AG04450 (cell line): Measurements from ENCODE around the gene THRB. TPM values are rescaled to one million over a fixed set of nuclear protein-coding genes. Genes with fewer than 3 reads are reported as not detected.

Source experiments
- CTCF ChIA-PET: fragments of 300-600, 350-600 bp; formaldehyde crosslinking; extraction: SDS; loops from one replicate; lab custom pipeline; 2022; ENCODE audit warnings: antibody characterized with exemption, inconsistent platforms; lab: Charles Lee
- POLR2A ChIA-PET: fragments of 350-600 bp; formaldehyde crosslinking; extraction: SDS; loops from one replicate; lab custom pipeline; 2021; ENCODE audit warnings: antibody characterized with exemption, inconsistent platforms; lab: Yijun Ruan, JAX
- DNase-seq: peaks from one replicate; pipeline ENCODE4 v3.0.0-alpha.2; 2011; ENCODE audit warnings: low read depth, low spot score
- H3K27ac ChIP-seq: one replicate; pipeline ENCODE4 v1.5.1; 2012; ENCODE audit warnings: low read depth, low read length, control low read depth
- H3K27me3 ChIP-seq: one replicate; pipeline ENCODE4 v1.6.0; 2012; ENCODE audit warnings: low read length; ENCODE audit not compliant: control insufficient read depth, insufficient read depth
- H3K4me3 ChIP-seq: 2 replicates; pipeline ENCODE4 v1.5.1; 2011; ENCODE audit warnings: mild to moderate bottlenecking, low read depth, low read length, control low read depth
- H3K9me3 ChIP-seq: 2 replicates; pipeline ENCODE4 v1.5.1; 2012; ENCODE audit warnings: low read length; ENCODE audit not compliant: control insufficient read depth, insufficient read depth
- polyA plus RNA-seq: library from polyadenylated mRNA; depleted of rRNA; stranded (reverse); fragments of >200 nt; gene quantifications from 2 replicates; pipeline ENCODE4 v1.2.3, GENCODE V29; 2011
- TF ChIP-seq, protein P1 (sequence below): IDR thresholded peaks from 2 replicates; pipeline ENCODE4 v1.5.1; 2011; ENCODE audit warnings: low read depth, low read length, control low read depth, inconsistent platforms

THRB gene
- polyA plus RNA-seq, 1 experiment = 0.02 TPM

DNA sequence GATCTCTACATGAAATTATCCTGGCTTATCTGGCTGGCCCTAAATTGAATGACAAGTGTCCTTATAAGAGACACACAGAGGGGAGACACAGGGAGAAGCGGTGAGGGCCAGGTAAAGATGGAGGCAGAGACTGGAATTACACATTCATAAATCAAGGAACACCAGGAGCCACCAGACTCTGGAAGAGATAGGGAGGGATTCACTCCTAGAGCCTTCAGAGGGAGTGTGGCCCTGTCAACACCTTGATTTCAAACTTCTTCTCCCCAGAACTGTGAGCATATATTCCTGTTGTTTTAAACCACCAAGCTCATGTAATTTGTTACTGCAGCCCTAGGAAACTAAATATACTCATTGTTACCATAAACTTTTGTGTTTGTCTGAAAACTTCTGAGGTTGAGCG is 193.7 kb downstream of the THRB start:
- TF ChIP-seq, protein P1, sequence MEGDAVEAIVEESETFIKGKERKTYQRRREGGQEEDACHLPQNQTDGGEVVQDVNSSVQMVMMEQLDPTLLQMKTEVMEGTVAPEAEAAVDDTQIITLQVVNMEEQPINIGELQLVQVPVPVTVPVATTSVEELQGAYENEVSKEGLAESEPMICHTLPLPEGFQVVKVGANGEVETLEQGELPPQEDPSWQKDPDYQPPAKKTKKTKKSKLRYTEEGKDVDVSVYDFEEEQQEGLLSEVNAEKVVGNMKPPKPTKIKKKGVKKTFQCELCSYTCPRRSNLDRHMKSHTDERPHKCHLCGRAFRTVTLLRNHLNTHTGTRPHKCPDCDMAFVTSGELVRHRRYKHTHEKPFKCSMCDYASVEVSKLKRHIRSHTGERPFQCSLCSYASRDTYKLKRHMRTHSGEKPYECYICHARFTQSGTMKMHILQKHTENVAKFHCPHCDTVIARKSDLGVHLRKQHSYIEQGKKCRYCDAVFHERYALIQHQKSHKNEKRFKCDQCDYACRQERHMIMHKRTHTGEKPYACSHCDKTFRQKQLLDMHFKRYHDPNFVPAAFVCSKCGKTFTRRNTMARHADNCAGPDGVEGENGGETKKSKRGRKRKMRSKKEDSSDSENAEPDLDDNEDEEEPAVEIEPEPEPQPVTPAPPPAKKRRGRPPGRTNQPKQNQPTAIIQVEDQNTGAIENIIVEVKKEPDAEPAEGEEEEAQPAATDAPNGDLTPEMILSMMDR = no peak
- Histone ChIP-seq H3K27me3 (no peaks in the 10 kb centered on the region), H3K27ac (no peak overlapping the region), H3K4me3 (no peak overlapping the region), H3K9me3 (no peaks in the 10 kb centered on the region)
- POLR2A ChIA-PET = no interaction called here
- no peak for DNase-seq
- CTCF ChIA-PET = no interaction called here

DNA sequence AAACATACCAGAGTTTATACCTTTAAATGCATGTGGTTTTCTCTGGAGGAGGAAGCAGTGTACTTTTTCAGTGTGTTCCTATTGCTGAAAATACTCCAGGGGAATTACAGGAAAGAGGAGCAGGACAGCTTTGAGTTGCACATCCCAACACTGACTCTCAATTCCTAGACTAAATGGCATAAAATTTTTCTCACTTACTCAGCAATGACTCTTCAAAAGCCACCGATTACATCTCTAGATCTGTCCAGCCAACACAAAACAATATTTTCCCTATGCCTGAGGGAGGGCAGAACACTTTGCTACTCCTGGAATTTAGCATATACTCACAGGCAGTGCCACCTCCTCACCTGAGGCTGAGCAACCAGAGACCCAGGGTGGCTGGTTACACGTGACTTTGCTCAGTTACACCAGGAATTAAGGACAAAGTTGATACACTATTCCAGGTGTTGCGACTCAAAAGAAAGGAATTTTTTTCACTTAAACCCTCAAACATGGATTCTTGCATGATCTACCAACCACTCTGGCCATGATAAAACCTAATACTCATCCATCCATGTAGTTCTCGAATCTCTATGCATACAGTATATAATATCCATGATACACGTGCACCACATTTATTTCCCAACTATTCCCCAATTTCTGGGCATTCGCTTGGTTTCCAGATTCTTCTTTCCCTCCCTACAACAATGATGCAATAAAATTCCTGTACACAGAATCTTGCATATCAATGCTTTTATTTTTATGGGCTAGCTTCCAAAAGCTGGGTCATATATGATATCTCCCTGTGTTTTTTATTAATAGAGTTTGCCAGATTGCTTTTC is 194.6 kb downstream of the THRB start:
- ChIA-PET POLR2A (no interaction called here), CTCF (no interaction called here)
- TF ChIP-seq, protein P1 = no peak
- DNase-seq = no peak
- no peaks in the 10 kb centered on the region for H3K9me3 ChIP-seq
- H3K27ac ChIP-seq = no peak overlapping the region
- H3K27me3 ChIP-seq = no peaks in the 10 kb centered on the region
- no peak overlapping the region for H3K4me3 ChIP-seq

DNA sequence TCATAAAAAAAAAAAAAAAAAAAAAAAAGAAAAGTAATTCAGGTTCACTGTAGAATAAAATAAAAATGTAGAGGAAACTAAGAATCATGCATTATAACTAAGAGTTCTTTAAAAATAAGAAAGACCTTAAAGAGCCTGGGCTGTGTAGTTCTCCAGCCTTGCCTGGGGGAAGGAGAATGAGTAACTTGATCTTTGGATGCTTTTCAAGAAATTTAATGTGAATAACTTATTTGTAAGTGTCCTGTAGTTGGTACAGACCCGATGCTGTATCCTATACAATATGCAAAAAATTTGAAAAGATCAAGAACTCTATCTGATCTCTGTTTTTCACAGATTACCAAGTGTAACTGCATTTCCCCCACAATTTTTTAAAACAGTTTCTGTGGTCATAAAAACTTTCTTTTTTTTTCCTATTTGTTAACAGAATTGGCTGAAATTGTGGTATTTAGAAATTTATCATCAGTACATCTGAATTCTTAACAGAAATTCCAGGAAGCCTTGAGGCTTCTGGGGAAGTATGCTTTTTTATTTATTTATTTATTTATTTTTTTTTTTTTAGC is 195.3 kb downstream of the THRB start:
- ChIA-PET POLR2A (no interaction called here), CTCF (no interaction called here)
- TF ChIP-seq, protein P1 = no peak
- no peak overlapping the region for H3K4me3 ChIP-seq
- no peaks in the 10 kb centered on the region for H3K27me3 ChIP-seq
- H3K9me3 ChIP-seq = no peaks in the 10 kb centered on the region
- H3K27ac ChIP-seq = no peak overlapping the region
- DNase-seq = no peak

DNA sequence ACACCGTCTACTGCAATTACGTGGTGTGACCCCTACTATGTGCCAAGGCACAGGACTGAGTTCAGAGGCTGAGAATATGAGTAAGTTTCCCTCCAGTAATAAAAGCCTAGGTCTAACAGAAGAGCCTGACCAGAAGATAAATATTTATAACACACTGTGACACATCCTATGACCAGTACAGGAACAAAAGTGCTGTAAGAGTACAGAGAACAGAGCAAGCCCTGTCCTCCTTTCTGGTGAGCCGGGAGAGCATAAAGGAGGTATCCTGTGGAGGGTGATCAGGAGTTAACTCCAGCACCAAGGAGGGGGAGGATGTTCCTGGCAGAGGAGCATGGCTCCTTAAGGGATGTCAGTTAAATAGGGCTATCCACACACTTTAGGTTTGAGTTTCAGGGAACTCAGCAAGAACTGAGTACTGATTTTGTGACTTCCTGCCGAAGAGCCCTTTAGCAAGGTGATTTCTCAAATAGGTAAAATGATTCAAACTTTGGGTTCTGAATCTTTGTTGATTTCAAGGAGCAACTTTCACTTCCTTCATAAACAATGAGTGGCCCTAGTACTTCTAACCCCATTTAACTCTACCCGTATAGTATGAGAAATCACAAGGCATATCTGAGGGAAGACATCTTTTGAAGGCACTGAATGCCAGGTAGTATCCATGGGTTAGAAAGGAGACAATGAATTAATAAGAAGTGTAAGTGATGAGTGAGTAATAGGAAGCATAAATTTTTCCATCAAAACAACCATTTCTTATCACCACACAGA is 198.0 kb downstream of the THRB start:
- Histone ChIP-seq H3K27me3 (no peaks in the 10 kb centered on the region), H3K27ac (no peak overlapping the region), H3K4me3 (no peak overlapping the region), H3K9me3 (no peaks in the 10 kb centered on the region)
- ChIA-PET CTCF (interaction anchor here (1.0 kb wide), 1 partner anchor 297 kb away, joined by 3 read pairs; no protein-coding TSS in a partner anchor), POLR2A (no interaction called here)
- TF ChIP-seq, protein P1 = no peak
- no peak for DNase-seq
